Measurements from ENCODE around the gene JAKMIP1. TPM values are rescaled to one million over a fixed set of nuclear protein-coding genes. Genes with fewer than 3 reads are reported as not detected.

JAKMIP1 gene
- polyA plus RNA-seq, 1 donor from 2014 or later = 15.3 TPM

GRCh38 chr4:5976921-5977320 is 223.4 kb downstream of the JAKMIP1 start:
- Histone ChIP-seq H3K79me2 (replicated peaks; ENCODE audit: insufficient read depth, low read length) (no peaks in the 10 kb centered on the region), H3K4me2 (ENCODE audit: low read length) (no peak overlapping the region), H3K9me3 (ENCODE audit: low read length) (no peaks in the 10 kb centered on the region), H2AFZ (ENCODE audit: low read depth, low read length) (no peak overlapping the region), H3K4me3 (ENCODE audit: low read length) (no peak overlapping the region), H3K27ac (ENCODE audit: low read length) (no peak overlapping the region), H3K9ac (ENCODE audit: low read length) (no peak overlapping the region), H3K9me2 (ENCODE audit: insufficient read depth, low read length) (no peaks in the 10 kb centered on the region), H3K27me3 (ENCODE audit: insufficient read depth, low read depth, low read length) (no peaks in the 10 kb centered on the region), H4K20me1 (ENCODE audit: insufficient read depth) (no peaks in the 10 kb centered on the region), H3K36me3 (ENCODE audit: insufficient read depth, low read length) (no peaks in the 10 kb centered on the region), H3F3A (ENCODE audit: insufficient read depth, low read length, poor library complexity, severe bottlenecking) (no peaks in the 10 kb centered on the region)
- TF ChIP-seq EZH2 (IDR thresholded peaks at IDR 0.05; ENCODE audit: borderline replicate concordance, insufficient read depth, low read length, poor library complexity, severe bottlenecking) = no peak
- no peak for TF ChIP-seq EP300 (conservative IDR thresholded peaks at IDR 0.05; ENCODE audit: poor library complexity, severe bottlenecking)
- TF ChIP-seq TAF1 (IDR thresholded peaks at IDR 0.05; ENCODE audit: low read depth) = no peak
- no peak for TF ChIP-seq MXI1 (conservative IDR thresholded peaks at IDR 0.05; ENCODE audit: poor library complexity, severe bottlenecking)
- TF ChIP-seq, protein P1, sequence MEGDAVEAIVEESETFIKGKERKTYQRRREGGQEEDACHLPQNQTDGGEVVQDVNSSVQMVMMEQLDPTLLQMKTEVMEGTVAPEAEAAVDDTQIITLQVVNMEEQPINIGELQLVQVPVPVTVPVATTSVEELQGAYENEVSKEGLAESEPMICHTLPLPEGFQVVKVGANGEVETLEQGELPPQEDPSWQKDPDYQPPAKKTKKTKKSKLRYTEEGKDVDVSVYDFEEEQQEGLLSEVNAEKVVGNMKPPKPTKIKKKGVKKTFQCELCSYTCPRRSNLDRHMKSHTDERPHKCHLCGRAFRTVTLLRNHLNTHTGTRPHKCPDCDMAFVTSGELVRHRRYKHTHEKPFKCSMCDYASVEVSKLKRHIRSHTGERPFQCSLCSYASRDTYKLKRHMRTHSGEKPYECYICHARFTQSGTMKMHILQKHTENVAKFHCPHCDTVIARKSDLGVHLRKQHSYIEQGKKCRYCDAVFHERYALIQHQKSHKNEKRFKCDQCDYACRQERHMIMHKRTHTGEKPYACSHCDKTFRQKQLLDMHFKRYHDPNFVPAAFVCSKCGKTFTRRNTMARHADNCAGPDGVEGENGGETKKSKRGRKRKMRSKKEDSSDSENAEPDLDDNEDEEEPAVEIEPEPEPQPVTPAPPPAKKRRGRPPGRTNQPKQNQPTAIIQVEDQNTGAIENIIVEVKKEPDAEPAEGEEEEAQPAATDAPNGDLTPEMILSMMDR (IDR thresholded peaks at IDR 0.05; ENCODE audit: poor library complexity, severe bottlenecking) = no peak
- TF ChIP-seq POLR2AphosphoS5 (IDR thresholded peaks at IDR 0.05) = no peak
- TF ChIP-seq SMC3 (conservative IDR thresholded peaks at IDR 0.05; ENCODE audit: poor library complexity) = no peak
- TF ChIP-seq REST (IDR thresholded peaks at IDR 0.05; ENCODE audit: borderline replicate concordance) = no peak
- TF ChIP-seq RAD21 (conservative IDR thresholded peaks at IDR 0.05) = no peak

GRCh38 chr4:5976431-5976830 is 223.9 kb downstream of the JAKMIP1 start:
- H3K9me2 ChIP-seq (ENCODE audit: insufficient read depth, low read length) = no peaks in the 10 kb centered on the region
- no peak overlapping the region for H3K4me2 ChIP-seq (ENCODE audit: low read length)
- H3K27ac ChIP-seq (ENCODE audit: low read length) = no peak overlapping the region
- TF ChIP-seq MXI1 (conservative IDR thresholded peaks at IDR 0.05; ENCODE audit: poor library complexity, severe bottlenecking) = no peak
- no peak for TF ChIP-seq SMC3 (conservative IDR thresholded peaks at IDR 0.05; ENCODE audit: poor library complexity)
- TF ChIP-seq EZH2 (IDR thresholded peaks at IDR 0.05; ENCODE audit: borderline replicate concordance, insufficient read depth, low read length, poor library complexity, severe bottlenecking) = no peak
- TF ChIP-seq, protein P1 (IDR thresholded peaks at IDR 0.05; ENCODE audit: poor library complexity, severe bottlenecking) = no peak
- no peak for TF ChIP-seq REST (IDR thresholded peaks at IDR 0.05; ENCODE audit: borderline replicate concordance)
- no peak for TF ChIP-seq TAF1 (IDR thresholded peaks at IDR 0.05; ENCODE audit: low read depth)
- TF ChIP-seq EP300 (conservative IDR thresholded peaks at IDR 0.05; ENCODE audit: poor library complexity, severe bottlenecking) = no peak
- TF ChIP-seq POLR2AphosphoS5 (IDR thresholded peaks at IDR 0.05) = no peak
- TF ChIP-seq RAD21 (conservative IDR thresholded peaks at IDR 0.05) = no peak
- no peak overlapping the region for H2AFZ ChIP-seq (ENCODE audit: low read depth, low read length)
- H3K9ac ChIP-seq (ENCODE audit: low read length) = no peak overlapping the region
- H4K20me1 ChIP-seq (ENCODE audit: insufficient read depth) = no peaks in the 10 kb centered on the region
- no peaks in the 10 kb centered on the region for H3K79me2 ChIP-seq (replicated peaks; ENCODE audit: insufficient read depth, low read length)
- no peaks in the 10 kb centered on the region for H3K9me3 ChIP-seq (ENCODE audit: low read length)
- H3K27me3 ChIP-seq (ENCODE audit: insufficient read depth, low read depth, low read length) = no peaks in the 10 kb centered on the region
- H3K4me3 ChIP-seq (ENCODE audit: low read length) = no peak overlapping the region
- H3F3A ChIP-seq (ENCODE audit: insufficient read depth, low read length, poor library complexity, severe bottlenecking) = no peaks in the 10 kb centered on the region
- H3K36me3 ChIP-seq (ENCODE audit: insufficient read depth, low read length) = no peaks in the 10 kb centered on the region

Measured in neural cell (in vitro differentiated cells).